ENCODE data around the gene SPOCK1.

DNA sequence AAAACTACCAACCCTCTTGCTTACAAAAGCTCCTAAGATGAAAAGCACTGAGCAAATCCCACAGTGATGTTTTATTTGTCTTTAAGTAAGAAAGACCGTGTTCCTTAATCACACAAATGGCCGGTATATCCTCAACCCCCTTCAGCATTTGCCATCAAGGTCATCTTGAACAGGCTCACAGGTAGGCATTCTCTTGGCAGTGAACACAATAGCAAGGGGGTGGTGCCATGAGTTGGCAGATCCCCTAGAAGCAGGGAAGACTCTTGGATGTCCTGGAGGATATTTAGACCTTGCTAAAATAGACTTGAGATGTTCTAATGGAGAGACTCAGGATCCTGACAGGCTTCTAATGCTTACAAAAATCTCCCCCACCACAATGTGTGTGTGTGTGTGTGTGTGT lies 323.0 kb downstream of the SPOCK1 start:
- TF ChIP-seq JUND (CRISPR knock-in tag; IDR thresholded peaks at IDR 0.05) (no peak), GATAD2A (CRISPR knock-in tag; IDR thresholded peaks at IDR 0.05) (no peak), ZNF12 (CRISPR knock-in tag; IDR thresholded peaks at IDR 0.05) (no peak), SNAPC5 (CRISPR knock-in tag; IDR thresholded peaks at IDR 0.05; ENCODE audit: borderline replicate concordance) (no peak), CENPT (CRISPR knock-in tag; IDR thresholded peaks at IDR 0.05; ENCODE audit: low read depth) (no peak), EHMT2 (IDR thresholded peaks at IDR 0.05; ENCODE audit: borderline replicate concordance, low read depth, low read length) (no peak), ZBTB8A (CRISPR knock-in tag; IDR thresholded peaks at IDR 0.05; ENCODE audit: borderline replicate concordance, low read depth) (no peak)
- TF ChIP-seq, protein P1, sequence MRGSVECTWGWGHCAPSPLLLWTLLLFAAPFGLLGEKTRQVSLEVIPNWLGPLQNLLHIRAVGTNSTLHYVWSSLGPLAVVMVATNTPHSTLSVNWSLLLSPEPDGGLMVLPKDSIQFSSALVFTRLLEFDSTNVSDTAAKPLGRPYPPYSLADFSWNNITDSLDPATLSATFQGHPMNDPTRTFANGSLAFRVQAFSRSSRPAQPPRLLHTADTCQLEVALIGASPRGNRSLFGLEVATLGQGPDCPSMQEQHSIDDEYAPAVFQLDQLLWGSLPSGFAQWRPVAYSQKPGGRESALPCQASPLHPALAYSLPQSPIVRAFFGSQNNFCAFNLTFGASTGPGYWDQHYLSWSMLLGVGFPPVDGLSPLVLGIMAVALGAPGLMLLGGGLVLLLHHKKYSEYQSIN (CRISPR knock-in tag; IDR thresholded peaks at IDR 0.05; ENCODE audit: borderline replicate concordance), result no peak
- TF ChIP-seq, protein P2, sequence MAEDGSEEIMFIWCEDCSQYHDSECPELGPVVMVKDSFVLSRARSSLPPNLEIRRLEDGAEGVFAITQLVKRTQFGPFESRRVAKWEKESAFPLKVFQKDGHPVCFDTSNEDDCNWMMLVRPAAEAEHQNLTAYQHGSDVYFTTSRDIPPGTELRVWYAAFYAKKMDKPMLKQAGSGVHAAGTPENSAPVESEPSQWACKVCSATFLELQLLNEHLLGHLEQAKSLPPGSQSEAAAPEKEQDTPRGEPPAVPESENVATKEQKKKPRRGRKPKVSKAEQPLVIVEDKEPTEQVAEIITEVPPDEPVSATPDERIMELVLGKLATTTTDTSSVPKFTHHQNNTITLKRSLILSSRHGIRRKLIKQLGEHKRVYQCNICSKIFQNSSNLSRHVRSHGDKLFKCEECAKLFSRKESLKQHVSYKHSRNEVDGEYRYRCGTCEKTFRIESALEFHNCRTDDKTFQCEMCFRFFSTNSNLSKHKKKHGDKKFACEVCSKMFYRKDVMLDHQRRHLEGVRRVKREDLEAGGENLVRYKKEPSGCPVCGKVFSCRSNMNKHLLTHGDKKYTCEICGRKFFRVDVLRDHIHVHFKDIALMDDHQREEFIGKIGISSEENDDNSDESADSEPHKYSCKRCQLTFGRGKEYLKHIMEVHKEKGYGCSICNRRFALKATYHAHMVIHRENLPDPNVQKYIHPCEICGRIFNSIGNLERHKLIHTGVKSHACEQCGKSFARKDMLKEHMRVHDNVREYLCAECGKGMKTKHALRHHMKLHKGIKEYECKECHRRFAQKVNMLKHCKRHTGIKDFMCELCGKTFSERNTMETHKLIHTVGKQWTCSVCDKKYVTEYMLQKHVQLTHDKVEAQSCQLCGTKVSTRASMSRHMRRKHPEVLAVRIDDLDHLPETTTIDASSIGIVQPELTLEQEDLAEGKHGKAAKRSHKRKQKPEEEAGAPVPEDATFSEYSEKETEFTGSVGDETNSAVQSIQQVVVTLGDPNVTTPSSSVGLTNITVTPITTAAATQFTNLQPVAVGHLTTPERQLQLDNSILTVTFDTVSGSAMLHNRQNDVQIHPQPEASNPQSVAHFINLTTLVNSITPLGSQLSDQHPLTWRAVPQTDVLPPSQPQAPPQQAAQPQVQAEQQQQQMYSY (CRISPR knock-in tag; IDR thresholded peaks at IDR 0.05), result no peak
- TF ChIP-seq, protein P3, sequence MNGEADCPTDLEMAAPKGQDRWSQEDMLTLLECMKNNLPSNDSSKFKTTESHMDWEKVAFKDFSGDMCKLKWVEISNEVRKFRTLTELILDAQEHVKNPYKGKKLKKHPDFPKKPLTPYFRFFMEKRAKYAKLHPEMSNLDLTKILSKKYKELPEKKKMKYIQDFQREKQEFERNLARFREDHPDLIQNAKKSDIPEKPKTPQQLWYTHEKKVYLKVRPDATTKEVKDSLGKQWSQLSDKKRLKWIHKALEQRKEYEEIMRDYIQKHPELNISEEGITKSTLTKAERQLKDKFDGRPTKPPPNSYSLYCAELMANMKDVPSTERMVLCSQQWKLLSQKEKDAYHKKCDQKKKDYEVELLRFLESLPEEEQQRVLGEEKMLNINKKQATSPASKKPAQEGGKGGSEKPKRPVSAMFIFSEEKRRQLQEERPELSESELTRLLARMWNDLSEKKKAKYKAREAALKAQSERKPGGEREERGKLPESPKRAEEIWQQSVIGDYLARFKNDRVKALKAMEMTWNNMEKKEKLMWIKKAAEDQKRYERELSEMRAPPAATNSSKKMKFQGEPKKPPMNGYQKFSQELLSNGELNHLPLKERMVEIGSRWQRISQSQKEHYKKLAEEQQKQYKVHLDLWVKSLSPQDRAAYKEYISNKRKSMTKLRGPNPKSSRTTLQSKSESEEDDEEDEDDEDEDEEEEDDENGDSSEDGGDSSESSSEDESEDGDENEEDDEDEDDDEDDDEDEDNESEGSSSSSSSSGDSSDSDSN (CRISPR knock-in tag; IDR thresholded peaks at IDR 0.05), result no peak
- TF ChIP-seq, protein P4, sequence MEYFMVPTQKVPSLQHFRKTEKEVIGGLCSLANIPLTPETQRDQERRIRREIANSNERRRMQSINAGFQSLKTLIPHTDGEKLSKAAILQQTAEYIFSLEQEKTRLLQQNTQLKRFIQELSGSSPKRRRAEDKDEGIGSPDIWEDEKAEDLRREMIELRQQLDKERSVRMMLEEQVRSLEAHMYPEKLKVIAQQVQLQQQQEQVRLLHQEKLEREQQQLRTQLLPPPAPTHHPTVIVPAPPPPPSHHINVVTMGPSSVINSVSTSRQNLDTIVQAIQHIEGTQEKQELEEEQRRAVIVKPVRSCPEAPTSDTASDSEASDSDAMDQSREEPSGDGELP (IDR thresholded peaks at IDR 0.05; ENCODE audit: borderline replicate concordance, low read depth), result no peak
- TF ChIP-seq, protein P5, sequence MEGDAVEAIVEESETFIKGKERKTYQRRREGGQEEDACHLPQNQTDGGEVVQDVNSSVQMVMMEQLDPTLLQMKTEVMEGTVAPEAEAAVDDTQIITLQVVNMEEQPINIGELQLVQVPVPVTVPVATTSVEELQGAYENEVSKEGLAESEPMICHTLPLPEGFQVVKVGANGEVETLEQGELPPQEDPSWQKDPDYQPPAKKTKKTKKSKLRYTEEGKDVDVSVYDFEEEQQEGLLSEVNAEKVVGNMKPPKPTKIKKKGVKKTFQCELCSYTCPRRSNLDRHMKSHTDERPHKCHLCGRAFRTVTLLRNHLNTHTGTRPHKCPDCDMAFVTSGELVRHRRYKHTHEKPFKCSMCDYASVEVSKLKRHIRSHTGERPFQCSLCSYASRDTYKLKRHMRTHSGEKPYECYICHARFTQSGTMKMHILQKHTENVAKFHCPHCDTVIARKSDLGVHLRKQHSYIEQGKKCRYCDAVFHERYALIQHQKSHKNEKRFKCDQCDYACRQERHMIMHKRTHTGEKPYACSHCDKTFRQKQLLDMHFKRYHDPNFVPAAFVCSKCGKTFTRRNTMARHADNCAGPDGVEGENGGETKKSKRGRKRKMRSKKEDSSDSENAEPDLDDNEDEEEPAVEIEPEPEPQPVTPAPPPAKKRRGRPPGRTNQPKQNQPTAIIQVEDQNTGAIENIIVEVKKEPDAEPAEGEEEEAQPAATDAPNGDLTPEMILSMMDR (CRISPR knock-in tag; IDR thresholded peaks at IDR 0.05), result no peak
